GM18951 (cell line): ENCODE measurements around the gene NDUFA3.

Experiments used
- POLR2A ChIP-seq: IDR thresholded peaks from 4 replicates; pipeline ENCODE4 v1.6.1; 2011; ENCODE audit warnings: mild to moderate bottlenecking; ENCODE audit not compliant: insufficient read length, insufficient read depth; ENCODE audit errors: extremely low read depth
- in situ Hi-C: fragments of 300-500 bp; cut with MboI; formaldehyde crosslinking; loops from one replicate; pipeline ENCODE4 v1.12.0; 2022; ENCODE audit warnings: low sequenced_read_pairs, mixed read lengths, inconsistent platforms; ENCODE audit not compliant: unreplicated experiment

NDUFA3 gene

DNA sequence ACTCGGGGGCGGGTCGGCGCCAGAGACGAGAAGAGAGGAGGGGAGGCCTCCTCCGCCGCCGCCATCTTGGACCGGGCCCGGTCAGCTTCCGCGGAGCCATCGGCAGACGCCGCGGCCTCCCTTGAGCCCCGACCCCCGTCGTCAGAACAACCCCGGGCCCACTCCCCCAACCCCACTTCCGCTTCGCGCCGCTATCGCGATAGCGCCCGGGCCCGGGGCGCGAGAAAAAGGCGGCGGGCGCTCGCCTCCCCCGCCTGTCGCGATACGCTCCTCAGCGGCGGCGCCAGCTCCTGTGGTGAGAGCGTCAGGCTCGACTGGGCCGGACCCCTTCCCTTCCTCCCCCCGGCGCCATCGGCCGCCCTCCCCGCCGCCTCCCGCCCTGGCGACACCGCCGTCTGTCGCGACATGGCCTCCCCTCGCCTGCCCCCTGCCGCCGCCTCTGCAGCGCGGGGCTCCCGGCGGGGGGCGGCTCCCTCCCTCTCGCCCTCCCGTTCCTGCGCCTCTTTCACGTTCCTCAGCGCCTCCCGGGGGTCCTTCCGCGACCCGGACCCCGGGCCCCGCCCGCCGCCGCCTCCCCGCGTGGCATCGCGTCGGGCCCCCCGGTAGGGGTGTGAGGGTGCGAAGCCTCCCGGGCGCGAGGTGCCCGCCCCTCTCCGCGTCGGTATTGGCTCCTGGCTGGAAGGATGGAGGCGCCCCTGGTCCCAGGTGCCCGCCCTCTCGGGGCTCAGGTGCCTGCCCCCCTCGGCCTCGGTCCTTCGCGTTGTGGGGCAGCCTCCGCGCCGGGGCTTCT lies 35.2 kb downstream of the NDUFA3 start, which contains the start of gene CNOT3:
Gene CNOT3 (plus strand): TSS at position 64 of the 790 bp plus-strand sequence. CDS start 5,217 bp downstream, outside the sequence.
- in situ Hi-C loops: no loop called here
- TF ChIP-seq POLR2A: peak; percentile 79

DNA sequence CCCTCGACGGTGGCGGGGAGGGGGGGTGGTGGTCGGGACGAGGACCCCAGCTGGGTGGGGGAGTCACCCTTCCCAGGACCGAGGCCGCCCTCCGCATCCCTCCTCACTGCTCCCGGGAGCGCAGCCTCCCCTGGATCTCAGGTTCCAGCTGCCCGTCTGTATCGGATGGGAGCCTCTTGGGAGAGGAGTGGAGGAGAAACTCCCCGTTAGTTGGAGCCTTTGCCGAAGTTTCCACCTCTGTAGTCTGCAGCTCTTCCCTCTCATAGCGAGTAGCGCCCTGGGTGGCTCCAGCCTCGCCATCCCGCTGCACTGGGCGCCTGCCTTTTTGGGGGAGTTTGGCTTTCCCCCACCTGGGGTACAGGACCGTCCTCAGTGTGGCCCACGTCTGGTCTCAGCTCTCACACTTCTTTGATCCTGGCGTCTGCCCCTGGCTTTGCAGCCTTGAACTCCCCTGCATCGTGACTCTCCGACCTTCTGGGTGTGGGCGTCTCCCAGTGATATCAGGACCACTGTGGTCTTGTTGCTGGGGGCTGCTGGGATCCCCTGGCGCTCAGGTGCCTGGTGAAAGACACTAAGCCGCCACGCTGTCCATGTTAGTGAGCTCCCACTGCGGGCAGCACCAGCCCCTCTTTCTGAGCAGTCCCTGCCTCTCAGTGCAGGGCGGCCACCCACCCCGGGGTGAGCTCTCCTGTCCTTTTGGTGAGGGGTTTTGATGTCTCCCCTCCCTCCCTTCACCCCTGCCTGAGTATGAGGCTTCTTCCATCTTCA lies 36.0 kb downstream of the NDUFA3 start:
- in situ Hi-C loops: no loop called here
- no peak for TF ChIP-seq POLR2A

DNA sequence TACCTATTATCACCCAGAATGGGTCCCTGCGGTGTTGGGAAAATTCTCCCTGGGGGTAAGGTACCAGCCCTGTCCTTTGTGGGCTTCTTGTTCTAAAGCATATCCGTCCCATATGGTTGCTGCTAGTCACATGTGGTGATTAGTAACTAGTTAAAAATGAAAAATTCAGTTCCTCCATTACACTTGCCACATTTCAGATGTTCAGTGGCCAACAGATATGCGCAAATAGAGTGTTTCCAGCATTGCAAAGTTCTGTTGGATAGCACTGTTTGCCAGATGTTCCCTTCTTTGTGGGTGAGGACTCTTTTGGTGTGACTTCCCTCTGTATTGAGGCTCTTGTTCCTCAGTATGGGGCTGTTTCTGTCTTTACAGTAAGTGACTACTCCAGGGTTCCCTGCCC lies 38.7 kb downstream of the NDUFA3 start:
- in situ Hi-C loops: no loop called here
- TF ChIP-seq POLR2A: no peak

DNA sequence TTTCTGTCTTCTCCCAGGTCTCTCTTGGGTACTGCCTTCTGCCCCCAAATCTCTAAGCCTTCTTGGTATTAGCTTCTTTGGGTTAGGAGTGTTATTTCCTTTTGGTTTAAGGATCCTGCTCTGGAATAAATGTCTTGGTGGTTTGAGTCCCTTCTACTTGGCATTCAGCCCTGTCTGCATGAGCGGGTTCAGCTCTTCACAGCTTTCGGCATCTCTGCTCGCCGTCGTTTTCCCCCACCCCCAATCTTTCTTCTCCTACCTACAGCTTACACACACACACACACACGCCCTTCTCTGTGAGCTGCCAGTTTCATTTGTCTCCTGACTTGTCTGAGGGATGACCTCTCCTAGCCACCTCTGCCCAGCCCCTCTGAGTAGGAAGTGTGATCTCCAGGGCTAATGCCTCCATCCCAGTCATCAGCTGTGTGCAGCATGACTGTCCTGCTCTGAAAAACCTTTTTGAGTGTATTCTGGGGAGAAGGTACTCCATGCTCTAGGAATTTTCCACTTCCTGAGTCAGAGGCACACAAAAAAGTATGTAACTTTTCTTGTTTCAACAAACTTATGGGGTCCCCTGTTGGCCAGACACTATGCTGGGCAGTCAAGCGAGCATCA lies 39.6 kb downstream of the NDUFA3 start:
- in situ Hi-C loops: no loop called here
- TF ChIP-seq POLR2A: no peak

DNA sequence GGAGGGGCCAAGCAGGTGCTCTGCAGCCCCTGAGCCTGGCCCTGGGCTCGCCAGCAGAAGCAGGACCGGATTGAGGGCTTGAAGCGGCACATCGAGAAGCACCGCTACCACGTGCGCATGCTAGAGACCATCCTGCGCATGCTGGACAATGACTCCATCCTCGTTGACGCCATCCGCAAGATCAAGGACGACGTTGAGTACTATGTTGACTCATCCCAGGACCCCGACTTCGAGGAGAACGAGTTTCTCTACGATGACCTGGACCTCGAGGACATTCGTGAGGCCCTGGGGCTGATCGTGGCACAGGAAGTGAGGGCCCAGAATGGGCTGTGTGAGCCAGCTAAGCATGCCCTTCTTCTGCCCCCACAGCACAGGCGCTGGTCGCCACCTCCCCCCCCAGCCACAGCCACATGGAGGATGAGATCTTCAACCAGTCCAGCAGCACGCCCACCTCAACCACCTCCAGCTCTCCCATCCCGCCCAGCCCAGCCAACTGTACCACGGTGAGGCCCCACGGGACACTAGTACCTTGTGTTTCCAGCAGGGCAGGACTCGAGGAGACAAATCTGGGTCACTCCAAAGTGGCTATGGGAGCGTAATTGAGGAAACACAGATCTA lies 43.0 kb downstream of the NDUFA3 start:
- in situ Hi-C loops: no loop called here

DNA sequence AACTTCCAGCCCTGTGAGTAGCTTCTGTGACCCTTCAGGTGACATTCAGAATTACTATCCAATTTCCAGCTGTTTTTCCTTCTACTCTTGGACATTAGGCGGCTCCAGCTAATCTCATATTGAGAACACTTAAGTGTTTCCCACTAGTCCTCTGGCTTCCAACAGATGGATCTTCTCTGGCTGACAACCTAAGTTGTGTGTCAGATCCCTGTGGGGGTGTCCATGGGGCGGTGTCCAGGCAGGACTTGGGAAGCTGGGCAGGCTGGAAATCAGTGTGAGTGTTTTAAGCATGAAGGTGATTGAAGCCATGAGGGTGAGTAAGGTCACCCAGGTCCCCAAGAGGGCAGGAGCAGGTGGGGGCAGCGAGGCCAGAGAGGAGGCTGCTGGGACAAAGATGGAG lies 45.0 kb downstream of the NDUFA3 start:
- no peak for TF ChIP-seq POLR2A
- in situ Hi-C loops: no loop called here

More for the DNA sequence above, 43.0 kb downstream of the NDUFA3 start:
- no peak for TF ChIP-seq POLR2A

DNA sequence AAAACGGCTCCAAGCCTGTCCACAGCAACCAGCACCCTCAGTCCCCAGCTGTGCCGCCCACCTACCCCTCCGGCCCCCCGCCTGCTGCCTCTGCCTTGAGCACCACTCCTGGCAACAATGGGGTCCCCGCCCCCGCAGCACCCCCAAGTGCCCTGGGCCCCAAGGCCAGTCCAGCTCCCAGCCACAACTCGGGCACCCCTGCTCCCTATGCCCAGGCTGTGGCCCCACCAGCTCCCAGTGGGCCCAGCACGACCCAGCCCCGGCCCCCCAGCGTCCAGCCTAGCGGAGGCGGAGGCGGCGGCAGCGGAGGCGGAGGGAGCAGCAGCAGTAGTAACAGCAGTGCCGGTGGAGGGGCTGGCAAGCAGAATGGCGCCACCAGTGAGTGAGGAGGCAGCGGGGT lies 45.5 kb downstream of the NDUFA3 start:
- in situ Hi-C loops: no loop called here
- TF ChIP-seq POLR2A: no peak

DNA sequence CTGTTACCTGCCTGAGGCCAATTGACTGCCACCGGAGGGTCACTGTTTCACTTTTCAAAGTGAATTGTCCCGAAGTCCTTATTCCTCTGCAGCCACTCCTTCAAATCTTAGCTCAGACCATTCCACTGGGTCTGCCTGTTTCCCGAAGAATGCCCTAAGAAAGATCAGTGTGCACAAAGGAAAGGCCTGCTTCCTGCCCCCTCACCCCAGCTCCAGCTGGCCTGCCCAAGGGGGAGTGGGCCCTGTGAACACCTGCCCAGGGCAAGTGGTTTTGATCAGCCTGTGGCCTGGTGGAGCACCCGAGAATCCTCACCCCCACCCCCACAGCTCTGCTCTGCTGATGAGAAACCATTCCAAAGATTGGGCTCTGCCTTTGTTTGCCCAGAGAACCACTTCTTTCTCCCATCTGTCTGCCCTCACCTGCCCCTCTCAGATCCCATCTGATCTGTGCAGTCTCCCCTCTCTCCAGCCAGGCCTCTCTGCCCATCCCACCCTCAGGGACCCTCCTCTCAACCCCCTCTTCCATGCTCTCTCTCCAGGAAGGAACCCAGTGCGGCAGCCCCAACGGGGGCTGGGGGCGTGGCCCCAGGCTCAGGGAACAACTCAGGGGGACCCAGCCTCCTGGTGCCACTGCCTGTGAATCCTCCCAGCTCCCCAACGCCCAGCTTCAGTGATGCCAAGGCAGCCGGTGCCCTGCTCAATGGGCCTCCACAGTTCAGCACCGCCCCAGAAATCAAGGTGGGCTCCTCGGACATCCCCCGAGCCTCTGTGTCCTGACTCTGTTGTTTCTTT lies 46.6 kb downstream of the NDUFA3 start:
- TF ChIP-seq POLR2A: no peak
- in situ Hi-C loops: no loop called here

DNA sequence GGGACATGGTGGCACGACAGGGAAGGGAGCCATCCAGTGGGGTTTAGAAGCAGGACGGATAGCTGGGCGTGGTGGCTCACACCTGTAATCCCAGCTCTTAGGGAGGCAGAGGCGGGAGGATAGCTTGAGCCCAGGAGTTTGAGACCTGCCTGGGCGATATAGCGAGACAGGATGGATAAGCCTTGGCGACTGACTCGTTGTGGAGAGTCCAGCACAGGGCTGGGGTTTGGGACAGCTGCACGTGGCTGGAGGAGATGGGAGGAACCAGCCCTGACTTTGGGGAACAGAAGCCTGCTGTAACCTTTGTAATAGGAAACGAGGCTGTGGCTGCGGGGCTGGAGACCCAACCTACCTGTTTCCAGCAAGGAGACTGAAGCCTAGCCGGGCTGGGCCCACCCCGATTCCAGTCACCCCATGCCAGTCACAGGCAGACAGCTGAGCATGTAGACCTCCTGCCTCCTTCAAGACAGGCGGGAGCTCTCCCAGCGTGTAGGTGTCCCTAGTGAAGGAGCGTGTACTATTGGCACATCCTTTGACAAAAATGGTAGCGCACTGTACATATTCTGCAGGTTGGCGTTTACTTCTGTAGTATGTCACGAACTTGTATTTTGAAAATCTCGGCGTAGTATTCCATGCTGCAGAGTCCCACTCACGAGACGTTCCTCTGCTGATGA lies 48.8 kb downstream of the NDUFA3 start:
- in situ Hi-C loops: no loop called here
- no peak for TF ChIP-seq POLR2A

DNA sequence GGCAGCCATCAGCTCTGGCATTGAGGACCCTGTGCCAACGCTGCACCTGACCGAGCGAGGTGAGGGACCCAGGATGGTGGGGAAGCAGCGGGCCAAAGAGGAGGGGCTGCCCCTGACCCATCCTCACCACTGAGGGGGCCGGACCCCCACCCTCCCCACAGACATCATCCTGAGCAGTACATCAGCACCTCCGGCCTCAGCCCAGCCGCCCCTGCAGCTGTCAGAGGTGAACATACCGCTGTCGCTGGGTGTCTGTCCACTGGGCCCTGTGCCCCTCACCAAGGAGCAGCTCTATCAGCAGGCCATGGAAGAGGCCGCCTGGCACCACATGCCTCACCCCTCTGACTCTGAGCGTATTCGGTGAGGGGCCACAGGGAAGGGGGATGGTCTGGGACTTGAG lies 49.6 kb downstream of the NDUFA3 start:
- in situ Hi-C loops: no loop called here
- peak; percentile 10 for TF ChIP-seq POLR2A

DNA sequence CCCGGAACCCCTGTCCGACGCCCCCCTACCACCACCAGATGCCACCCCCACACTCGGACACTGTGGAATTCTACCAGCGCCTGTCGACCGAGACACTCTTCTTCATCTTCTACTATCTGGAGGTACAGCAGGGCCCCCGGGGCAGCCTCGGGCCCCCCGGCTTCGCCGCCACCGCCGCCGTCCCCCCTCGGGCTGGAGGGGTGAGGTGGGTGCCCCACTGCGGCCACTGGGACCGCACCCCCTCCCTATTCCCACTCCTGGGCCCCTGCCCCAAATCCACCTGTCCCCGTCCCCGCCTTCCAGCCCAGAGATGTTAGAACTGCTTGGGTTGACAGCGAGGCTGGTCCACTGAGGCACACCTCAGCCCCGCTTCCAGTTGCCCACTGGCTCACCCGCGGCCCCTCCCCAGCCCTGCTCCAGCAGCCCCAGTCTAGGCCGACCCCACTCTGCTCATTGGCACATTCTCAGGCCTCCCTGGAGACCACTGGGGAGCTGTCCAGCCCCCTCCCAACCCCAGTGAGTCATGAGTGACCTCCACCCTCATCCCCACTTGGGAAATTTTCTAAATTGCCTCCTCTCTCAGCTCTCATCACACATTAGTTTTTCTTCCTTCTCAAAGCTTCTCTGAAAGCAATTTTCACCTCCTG lies 50.3 kb downstream of the NDUFA3 start:
- in situ Hi-C loops: no loop called here
- no peak for TF ChIP-seq POLR2A
